Activated CD4-positive, alpha-beta memory T cell treated with anti-CD3 and anti-CD28 coated beads, Interleukin-2, amount 10 ng/mL, durations not matched to agents 7 days and 5 days (primary cell): ENCODE measurements around the gene GATAD2A. TPM values are rescaled to one million over a fixed set of nuclear protein-coding genes. Genes with fewer than 3 reads are reported as not detected.
"Not testable (repeated sequence)": the region's sequence is repeated elsewhere in the genome, so short reads cannot be mapped to it uniquely, and the experiment has no call there.

Source experiments
- CTCF ChIA-PET: fragments of 350-600 bp; sonication (Branson Sonifier 250); formaldehyde crosslinking; loops from one replicate; lab custom pipeline; 2021; ENCODE audit warnings: antibody characterized with exemption, inconsistent platforms; lab: Charles Lee
- POLR2A ChIA-PET: fragments of 350-600 bp; sonication (Branson Sonifier 250); formaldehyde crosslinking; loops from one replicate; lab custom pipeline; 2021; ENCODE audit warnings: antibody characterized with exemption; lab: Charles Lee
- DNase-seq: peaks from one replicate; pipeline ENCODE4 v3.0.0-alpha.2; 2020
- H3K27ac Mint-ChIP-seq: one replicate; pipeline ENCODE4 v1.8.0; 2021; ENCODE audit warnings: mild to moderate bottlenecking, mixed read lengths
- H3K27me3 Mint-ChIP-seq: one replicate; pipeline ENCODE4 v1.8.0; 2021; ENCODE audit warnings: mixed read lengths
- H3K36me3 Mint-ChIP-seq: one replicate; pipeline ENCODE4 v1.8.0; 2021; ENCODE audit warnings: low read depth, mixed read lengths
- H3K4me1 Mint-ChIP-seq: one replicate; pipeline ENCODE4 v1.8.0; 2021; ENCODE audit warnings: mixed read lengths
- H3K4me3 Mint-ChIP-seq: one replicate; pipeline ENCODE4 v1.8.0; 2021; ENCODE audit warnings: mild to moderate bottlenecking, mixed read lengths
- H3K9me3 Mint-ChIP-seq: one replicate; pipeline ENCODE4 v1.8.0; 2021; ENCODE audit warnings: mixed read lengths
- total RNA-seq, 2 experiments: library from RNA; stranded (reverse); gene quantifications; one replicate each; pipeline ENCODE4 v1.2.3, GENCODE V29; 2021

GATAD2A gene
- total RNA-seq, 2 experiments from 2014 or later = 109 to 113 TPM

- Mint-ChIP-seq H3K4me3 (no peak overlapping the region), H3K36me3 (peaks cover 65% of the 10 kb centered on the region), H3K9me3 (peaks cover 36% of the 10 kb centered on the region), H3K27ac (no peak overlapping the region), H3K27me3 (no peaks in the 10 kb centered on the region), H3K4me1 (peaks cover 48% of the 10 kb centered on the region)
- DNase-seq = no peak
- ChIA-PET POLR2A (no interaction called here), CTCF (no interaction called here)
Observed at GRCh38 chr19:19465436-19466070, 60.1 kb downstream of the GATAD2A start.

- POLR2A ChIA-PET = no interaction called here
- H3K27ac Mint-ChIP-seq = no peak overlapping the region
Observed at GRCh38 chr19:19466201-19466600, 60.7 kb downstream of the GATAD2A start.

GRCh38 chr19:19468424-19469050 is 63.1 kb downstream of the GATAD2A start:
- H3K36me3 Mint-ChIP-seq = peaks cover 78% of the 10 kb centered on the region
- no peak overlapping the region for H3K27ac Mint-ChIP-seq

More at GRCh38 chr19:19466201-19466600, 60.7 kb downstream of the GATAD2A start:
- peaks cover 69% of the 10 kb centered on the region for H3K36me3 Mint-ChIP-seq
- H3K4me1 Mint-ChIP-seq = peaks cover 48% of the 10 kb centered on the region
- peaks cover 36% of the 10 kb centered on the region for H3K9me3 Mint-ChIP-seq
- CTCF ChIA-PET = no interaction called here
- H3K27me3 Mint-ChIP-seq = no peaks in the 10 kb centered on the region
- no peak overlapping the region for H3K4me3 Mint-ChIP-seq
- no peak for DNase-seq

GRCh38 chr19:19470579-19470978 is 65.1 kb downstream of the GATAD2A start:
- H3K27ac Mint-ChIP-seq = no peak overlapping the region
- POLR2A ChIA-PET = interaction anchor here (1.9 kb wide), 1 partner anchor 11 kb away, joined by 7 read pairs; no protein-coding TSS in a partner anchor
- peaks cover 73% of the 10 kb centered on the region for H3K36me3 Mint-ChIP-seq
- no peaks in the 10 kb centered on the region for H3K27me3 Mint-ChIP-seq
- H3K4me3 Mint-ChIP-seq = no peak overlapping the region
- no peak for DNase-seq
- H3K9me3 Mint-ChIP-seq = peaks cover 31% of the 10 kb centered on the region
- peaks cover 60% of the 10 kb centered on the region for H3K4me1 Mint-ChIP-seq
- CTCF ChIA-PET = interaction anchor here (0.6 to 0.8 kb wide), 3 partner anchors 19 to 989 kb away, joined by 3 to 4 read pairs (median 3); no protein-coding TSS in a partner anchor

More at GRCh38 chr19:19468424-19469050, 63.1 kb downstream of the GATAD2A start:
- peaks cover 36% of the 10 kb centered on the region for H3K9me3 Mint-ChIP-seq
- ChIA-PET CTCF (no interaction called here), POLR2A (interaction anchor here (2.0 kb wide), 1 partner anchor 9 kb away, joined by 8 read pairs; no protein-coding TSS in a partner anchor)
- H3K4me3 Mint-ChIP-seq = no peak overlapping the region
- DNase-seq = no peak
- peaks cover 50% of the 10 kb centered on the region for H3K4me1 Mint-ChIP-seq
- no peaks in the 10 kb centered on the region for H3K27me3 Mint-ChIP-seq

GRCh38 chr19:19471682-19472081 is 66.2 kb downstream of the GATAD2A start:
- CTCF ChIA-PET = interaction anchor here (0.7 kb wide), 1 partner anchor 10 kb away, joined by 3 read pairs; no protein-coding TSS in a partner anchor
- DNase-seq = no peak
- peaks cover 65% of the 10 kb centered on the region for H3K36me3 Mint-ChIP-seq
- peaks cover 23% of the 10 kb centered on the region for H3K9me3 Mint-ChIP-seq
- no peaks in the 10 kb centered on the region for H3K27me3 Mint-ChIP-seq
- POLR2A ChIA-PET = interaction anchor here (1.2 to 1.9 kb wide), 4 partner anchors 12 to 26 kb away, joined by 3 to 8 read pairs (median 6); no protein-coding TSS in a partner anchor
- peak overlapping the region; percentile 26 for H3K4me3 Mint-ChIP-seq
- H3K4me1 Mint-ChIP-seq = peaks cover 63% of the 10 kb centered on the region
- peak overlapping the region; percentile 74 for H3K27ac Mint-ChIP-seq

GRCh38 chr19:19472106-19472505 is 66.6 kb downstream of the GATAD2A start:
- H3K4me3 Mint-ChIP-seq = peak overlapping the region; percentile 26
- H3K36me3 Mint-ChIP-seq = peaks cover 61% of the 10 kb centered on the region
- H3K27me3 Mint-ChIP-seq, DNase-seq: not testable (repeated sequence)
- peaks cover 21% of the 10 kb centered on the region for H3K9me3 Mint-ChIP-seq
- H3K27ac Mint-ChIP-seq = peak overlapping the region; percentile 74
- ChIA-PET POLR2A (interaction anchor here (1.2 to 1.4 kb wide), 4 partner anchors 12 to 26 kb away, joined by 3 to 8 read pairs (median 4); no protein-coding TSS in a partner anchor), CTCF (interaction anchor here (0.7 kb wide), 1 partner anchor 11 kb away, joined by 3 read pairs; no protein-coding TSS in a partner anchor)
- H3K4me1 Mint-ChIP-seq = peaks cover 67% of the 10 kb centered on the region

GRCh38 chr19:19475015-19475765 is 69.7 kb downstream of the GATAD2A start:
- peaks cover 84% of the 10 kb centered on the region for H3K4me1 Mint-ChIP-seq
- no peaks in the 10 kb centered on the region for H3K27me3 Mint-ChIP-seq
- ChIA-PET POLR2A (interaction anchor here (0.9 to 3.2 kb wide), 8 partner anchors 11 to 110 kb away, joined by 3 to 30 read pairs (median 5); partner anchors contain the start of gene GATAD2A), CTCF (interaction anchor here (0.7 to 1.5 kb wide), 2 partner anchors 108 to 110 kb away, joined by 4 to 5 read pairs; no protein-coding TSS in a partner anchor)
- DNase-seq = no peak
- H3K36me3 Mint-ChIP-seq = peaks cover 49% of the 10 kb centered on the region
- H3K27ac Mint-ChIP-seq = peak overlapping the region; percentile 90
- peaks cover 3% of the 10 kb centered on the region for H3K9me3 Mint-ChIP-seq
- H3K4me3 Mint-ChIP-seq = no peak overlapping the region

GRCh38 chr19:19475849-19476828 is 70.7 kb downstream of the GATAD2A start:
- Mint-ChIP-seq H3K36me3 (peaks cover 47% of the 10 kb centered on the region), H3K4me1 (peaks cover 84% of the 10 kb centered on the region), H3K4me3 (no peak overlapping the region), H3K9me3 (no peaks in the 10 kb centered on the region), H3K27me3 (no peaks in the 10 kb centered on the region), H3K27ac (peak overlapping the region; percentile 84)
- DNase-seq = no peak
- ChIA-PET POLR2A (interaction anchor here (0.5 to 3.2 kb wide), 10 partner anchors 10 to 111 kb away, joined by 3 to 30 read pairs (median 4); partner anchors contain the start of gene GATAD2A), CTCF (interaction anchor here (0.7 to 1.5 kb wide), 4 partner anchors 71 to 111 kb away, joined by 3 to 5 read pairs (median 4); no protein-coding TSS in a partner anchor)

GRCh38 chr19:19477705-19478383 is 72.4 kb downstream of the GATAD2A start:
- Mint-ChIP-seq H3K4me1 (peaks cover 70% of the 10 kb centered on the region), H3K36me3 (peaks cover 39% of the 10 kb centered on the region), H3K9me3 (no peaks in the 10 kb centered on the region), H3K4me3 (no peak overlapping the region), H3K27ac (no peak overlapping the region), H3K27me3 (no peaks in the 10 kb centered on the region)
- ChIA-PET POLR2A (interaction anchor here (1.8 to 3.2 kb wide), 2 partner anchors 18 kb away, joined by 6 to 30 read pairs; no protein-coding TSS in a partner anchor), CTCF (interaction anchor here (1.2 to 1.5 kb wide), 2 partner anchors 10 to 11 kb away, joined by 4 read pairs; no protein-coding TSS in a partner anchor)
- DNase-seq = no peak

GRCh38 chr19:19480688-19481087 is 75.2 kb downstream of the GATAD2A start:
- H3K9me3 Mint-ChIP-seq = no peaks in the 10 kb centered on the region
- ChIA-PET POLR2A (interaction anchor here (1.7 kb wide), 1 partner anchor 8 kb away, joined by 5 read pairs; no protein-coding TSS in a partner anchor), CTCF (no interaction called here)
- no peaks in the 10 kb centered on the region for H3K27me3 Mint-ChIP-seq
- peaks cover 50% of the 10 kb centered on the region for H3K4me1 Mint-ChIP-seq
- H3K4me3 Mint-ChIP-seq = no peak overlapping the region
- peaks cover 22% of the 10 kb centered on the region for H3K36me3 Mint-ChIP-seq
- no peak for DNase-seq
- H3K27ac Mint-ChIP-seq = no peak overlapping the region
